HEK293 (cell line): ENCODE data around the gene ATP13A3.

Experiments used
- CTCF ChIA-PET: fragments of 350-600 bp; formaldehyde crosslinking; extraction: SDS; loops from one replicate; lab custom pipeline; 2021; ENCODE audit warnings: antibody characterized with exemption; lab: Yijun Ruan, JAX
- POLR2A ChIA-PET: fragments of 300-600 bp; formaldehyde crosslinking; extraction: SDS; loops from one replicate; lab custom pipeline; 2020; ENCODE audit warnings: antibody characterized with exemption, inconsistent platforms; lab: Yijun Ruan, JAX
- H3K27ac ChIP-seq: fragments of 200-500 bp; sonication (Bioruptor generic); 2 replicates; pipeline ENCODE4 v1.5.1; 2014; ENCODE audit warnings: low read depth, low read length, control low read depth, inconsistent platforms; ENCODE audit errors: extremely low read depth
- H3K36me3 ChIP-seq, 2 experiments: fragments of 200-500 bp in 1 of 2; sonication (Bioruptor generic) in 1 of 2; 1 replicate in 1 of 2; 2 replicates in 1 of 2; pipeline ENCODE4 v1.5.1; 2014 to 2017; ENCODE audit warnings: inconsistent platforms in 2 of 2, low read length in 2 of 2; ENCODE audit not compliant: control insufficient read depth in 2 of 2, insufficient read depth in 1 of 2
- H3K4me1 ChIP-seq: fragments of 200-500 bp; sonication (Bioruptor generic); 2 replicates; pipeline ENCODE4 v1.5.1; 2014; ENCODE audit warnings: mild to moderate bottlenecking, low read length, inconsistent platforms; ENCODE audit not compliant: control insufficient read depth, insufficient read depth
- H3K4me3 ChIP-seq: 2 replicates; pipeline ENCODE4 v1.5.1; 2011; ENCODE audit warnings: low read depth, mild to moderate bottlenecking, control low read depth, low read length, moderate library complexity
- H3K9me3 ChIP-seq: fragments of 200-500 bp; sonication (Bioruptor generic); 2 replicates; pipeline ENCODE4 v1.5.1; 2014; ENCODE audit warnings: low read depth, low read length, inconsistent platforms; ENCODE audit not compliant: control insufficient read depth, insufficient read depth
- EGR2 ChIP-seq: fragments of 450-650 bp; formaldehyde crosslinking; IDR thresholded peaks from 2 replicates; pipeline ENCODE4 v1.5.1; 2016; ENCODE audit warnings: low read depth, missing biosample characterization, missing genetic modification characterization
- GLIS2 ChIP-seq: fragments of 450-650 bp; formaldehyde crosslinking; IDR thresholded peaks from 2 replicates; pipeline ENCODE4 v1.5.1; 2016; ENCODE audit warnings: missing biosample characterization, missing genetic modification characterization
- HOXD13 ChIP-seq: sonication (generic); formaldehyde crosslinking; IDR thresholded peaks from 2 replicates; pipeline ENCODE4 v1.8.0; 2022; ENCODE audit warnings: missing genetic modification reagents, borderline replicate concordance
- KLF7 ChIP-seq: fragments of 450-650 bp; formaldehyde crosslinking; IDR thresholded peaks from 2 replicates; pipeline ENCODE4 v1.5.1; 2016; ENCODE audit warnings: missing biosample characterization, missing genetic modification characterization, borderline replicate concordance
- PRDM10 ChIP-seq: fragments of 450-650 bp; formaldehyde crosslinking; IDR thresholded peaks from 2 replicates; pipeline ENCODE4 v1.5.1; 2016; ENCODE audit warnings: missing biosample characterization, missing genetic modification characterization
- PRDM4 ChIP-seq: fragments of 450-650 bp; formaldehyde crosslinking; IDR thresholded peaks from 2 replicates; pipeline ENCODE4 v1.5.1; 2017; ENCODE audit warnings: missing biosample characterization, missing genetic modification characterization
- PRDM6 ChIP-seq: fragments of 450-650 bp; formaldehyde crosslinking; IDR thresholded peaks from 2 replicates; pipeline ENCODE4 v1.5.1; 2017; ENCODE audit warnings: missing biosample characterization, missing genetic modification characterization
- SP7 ChIP-seq: fragments of 450-650 bp; formaldehyde crosslinking; IDR thresholded peaks from 2 replicates; pipeline ENCODE4 v1.5.1; 2016; ENCODE audit warnings: missing biosample characterization, missing genetic modification characterization
- ZFHX2 ChIP-seq: fragments of 450-650 bp; formaldehyde crosslinking; conservative IDR thresholded peaks from 2 replicates; pipeline ENCODE4 v1.5.1; 2016; ENCODE audit warnings: missing biosample characterization, missing genetic modification characterization
- ZNF10 ChIP-seq: fragments of 450-650 bp; formaldehyde crosslinking; IDR thresholded peaks from 2 replicates; pipeline ENCODE4 v1.5.1; 2017; ENCODE audit warnings: missing biosample characterization, missing genetic modification characterization
- ZNF174 ChIP-seq: fragments of 450-650 bp; formaldehyde crosslinking; IDR thresholded peaks from 2 replicates; pipeline ENCODE4 v1.5.0; 2017; ENCODE audit warnings: missing biosample characterization, mild to moderate bottlenecking, missing genetic modification characterization
- ZNF19 ChIP-seq: fragments of 450-650 bp; formaldehyde crosslinking; IDR thresholded peaks from 2 replicates; pipeline ENCODE4; 2016; ENCODE audit warnings: missing biosample characterization, missing genetic modification characterization, low read depth
- ZNF239 ChIP-seq: fragments of 450-650 bp; formaldehyde crosslinking; IDR thresholded peaks from 2 replicates; pipeline ENCODE4 v1.5.1; 2016; ENCODE audit warnings: missing biosample characterization, missing genetic modification characterization
- ZNF530 ChIP-seq: fragments of 450-650 bp; formaldehyde crosslinking; IDR thresholded peaks from 2 replicates; pipeline ENCODE4 v1.5.1; 2016; ENCODE audit warnings: low read depth, missing biosample characterization, missing genetic modification characterization
- ZSCAN16 ChIP-seq: fragments of 450-650 bp; formaldehyde crosslinking; IDR thresholded peaks from 2 replicates; pipeline ENCODE4 v1.5.1; 2016; ENCODE audit warnings: missing biosample characterization, missing genetic modification characterization

ATP13A3 gene

GRCh38 chr3:194512895-194513601, 26.2 kb upstream of the ATP13A3 start:
- ChIA-PET POLR2A (no interaction called here), CTCF (interaction anchor here (0.5 to 0.6 kb wide), 2 partner anchors 42 to 82 kb away, joined by 3 read pairs; no protein-coding TSS in a partner anchor)
- Histone ChIP-seq H3K27ac (no peak overlapping the region), H3K4me3 (no peak overlapping the region), H3K4me1 (peaks cover 6% of the 10 kb centered on the region; the same call in 1 of the 2 replicates), H3K36me3 (no peaks in the 10 kb centered on the region), H3K9me3 (no peaks in the 10 kb centered on the region)
- TF ChIP-seq PRDM10 (tag by site-specific recombination): peak; percentile 24; the same call in 1 of the 2 replicates
- TF ChIP-seq KLF7 (tag by site-specific recombination): no peak
- TF ChIP-seq ZSCAN16 (tag by site-specific recombination): no peak

DNA sequence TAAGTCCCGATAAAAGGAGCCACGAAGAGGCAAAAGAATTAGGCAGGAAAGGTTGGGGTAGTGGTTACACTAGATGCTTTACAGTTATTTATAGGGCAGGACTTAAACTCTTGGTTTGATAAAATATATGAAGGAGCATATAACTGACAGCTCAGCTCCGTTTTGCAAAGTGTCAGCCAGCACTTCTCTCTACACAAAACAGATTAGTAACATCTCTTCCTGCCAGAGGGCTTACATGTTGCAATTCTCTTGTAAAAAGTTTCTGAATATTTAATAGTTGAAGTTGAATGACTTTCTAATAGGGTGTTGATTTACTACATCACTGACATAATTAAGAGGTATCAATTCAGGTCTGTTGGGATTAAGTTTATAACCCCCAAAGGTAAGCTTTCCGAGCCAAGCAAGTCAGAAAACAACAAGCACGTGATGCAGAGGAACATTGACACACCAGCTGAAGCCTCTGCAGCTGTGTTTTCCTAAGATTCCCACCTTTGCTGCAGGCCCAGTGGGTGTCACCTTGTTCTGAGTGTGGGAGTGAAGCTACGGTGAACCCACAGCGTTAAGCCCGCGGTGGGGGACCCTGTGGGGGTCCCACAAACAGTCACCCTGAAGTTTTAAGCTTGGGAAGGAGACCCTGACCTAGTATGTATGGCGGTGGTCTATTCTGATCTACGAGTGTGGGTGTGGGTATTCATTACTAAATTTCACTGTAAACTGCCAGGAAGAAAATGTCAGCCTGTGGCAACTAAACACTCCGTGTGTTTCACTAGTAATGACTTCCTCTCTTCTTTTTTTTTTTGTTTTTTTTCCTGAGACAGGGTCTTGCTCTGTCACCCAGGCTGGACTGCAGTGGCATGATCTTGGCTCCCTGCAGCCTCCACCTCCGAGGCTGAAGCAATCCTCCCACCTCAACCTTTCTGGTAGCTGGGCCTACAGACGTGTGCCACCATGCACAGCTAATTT, 22.0 kb upstream of the ATP13A3 start:
- Histone ChIP-seq H3K36me3 (no peaks in the 10 kb centered on the region), H3K9me3 (no peaks in the 10 kb centered on the region), H3K27ac (no peak overlapping the region), H3K4me3 (no peak overlapping the region), H3K4me1 (peaks cover 6% of the 10 kb centered on the region; the same call in 1 of the 2 replicates)
- CTCF ChIA-PET: interaction anchor here (0.5 to 1.5 kb wide), 3 partner anchors 11 to 165 kb away, joined by 3 to 5 read pairs (median 3); no protein-coding TSS in a partner anchor
- POLR2A ChIA-PET: no interaction called here
- TF ChIP-seq SP7 (tag by site-specific recombination) (peak; percentile 27; the same call in 1 of the 2 replicates), ZNF19 (tag by site-specific recombination) (no peak), ZNF239 (tag by site-specific recombination) (no peak), ZNF174 (no peak), ZFHX2 (tag by site-specific recombination) (peak; percentile 75), EGR2 (tag by site-specific recombination) (peak; percentile 59), GLIS2 (tag by site-specific recombination) (0 out of 2 replicates have a peak, but pooled peaks have one; percentile 13), ZNF10 (tag by site-specific recombination) (no peak), PRDM6 (tag by site-specific recombination) (peak; percentile 34; the same call in 1 of the 2 replicates)

- TF ChIP-seq HOXD13 (no peak), ZFHX2 (tag by site-specific recombination) (peak; percentile 70), EGR2 (tag by site-specific recombination) (peak; percentile 82), PRDM4 (tag by site-specific recombination) (no peak), ZNF530 (no peak)
- Histone ChIP-seq H3K4me3 (no peak overlapping the region), H3K9me3 (no peaks in the 10 kb centered on the region), H3K4me1 (peaks cover under 1% of the 10 kb centered on the region; the same call in 1 of the 2 replicates), H3K27ac (no peak overlapping the region), H3K36me3 (no peaks in the 10 kb centered on the region)
- ChIA-PET CTCF (interaction anchor here (0.5 kb wide), 1 partner anchor 306 kb away, joined by 3 read pairs; no protein-coding TSS in a partner anchor), POLR2A (no interaction called here)
Measured at GRCh38 chr3:194507571-194507970, 20.8 kb upstream of the ATP13A3 start.
